Ascending aorta (tissue), 2 donors: ENCODE measurements around the gene EIF4G3. TPM values are rescaled to one million over a fixed set of nuclear protein-coding genes. Genes with fewer than 3 reads are reported as not detected.
"Not testable (repeated sequence)": the region's sequence is repeated elsewhere in the genome, so short reads cannot be mapped to it uniquely, and the experiment has no call there.

Experiments
- DNase-seq, 2 donors: peaks; one replicate each; pipeline ENCODE4 v3.0.0-alpha.2; 2019; ENCODE audit warnings: low spot score in 2 of 2
- H3K27ac ChIP-seq, 2 donors: fragments of 200-600 bp; sonication (generic); one replicate each; pipeline ENCODE4 v1.5.1; 2016 to 2017; ENCODE audit warnings: mild to moderate bottlenecking in 1 of 2
- H3K27me3 ChIP-seq: fragments of 200-600 bp; sonication (generic); one replicate; pipeline ENCODE4 v1.5.1; 2017
- H3K36me3 ChIP-seq, 2 donors: fragments of 200-600 bp; sonication (generic); one replicate each; pipeline ENCODE4 v1.5.1; 2016
- H3K4me1 ChIP-seq, 2 donors: fragments of 200-600 bp; sonication (generic); one replicate each; pipeline ENCODE4 v1.5.1; 2016 to 2017; ENCODE audit warnings: mild to moderate bottlenecking in 1 of 2
- H3K4me3 ChIP-seq, 2 donors: fragments of 200-600 bp; sonication (generic); one replicate each; pipeline ENCODE4 v1.5.1; 2016 to 2017; ENCODE audit warnings: mild to moderate bottlenecking in 1 of 2
- H3K9me3 ChIP-seq, 2 donors: fragments of 200-600 bp; sonication (generic); one replicate each; pipeline ENCODE4 v1.5.1; 2016
- intact Hi-C: fragments of 100-400 bp; cut with DNase I; formaldehyde crosslinking; loops from one replicate; pipeline ENCODE4 v1.15.1; 2023
- total RNA-seq: library from RNA; depleted of rRNA; stranded (reverse); fragments of >200 nt; gene quantifications from one replicate; pipeline ENCODE4 v1.1.0, GENCODE V29; 2016
- TF ChIP-seq, protein P1 (sequence below), 3 experiments: fragments of 200-600 bp in 2 of 3; fragments of 450-650 bp in 1 of 3; sonication (generic) in 2 of 3; IDR thresholded peaks; one replicate each; pipeline ENCODE4 v1.5.1; 2016 to 2019; ENCODE audit warnings: antibody characterized with exemption in 3 of 3, mild to moderate bottlenecking in 1 of 3, moderate library complexity in 1 of 3

Gene EIF4G3
- total RNA-seq, 1 donor from 2014 or later = 33.7 TPM

DNA sequence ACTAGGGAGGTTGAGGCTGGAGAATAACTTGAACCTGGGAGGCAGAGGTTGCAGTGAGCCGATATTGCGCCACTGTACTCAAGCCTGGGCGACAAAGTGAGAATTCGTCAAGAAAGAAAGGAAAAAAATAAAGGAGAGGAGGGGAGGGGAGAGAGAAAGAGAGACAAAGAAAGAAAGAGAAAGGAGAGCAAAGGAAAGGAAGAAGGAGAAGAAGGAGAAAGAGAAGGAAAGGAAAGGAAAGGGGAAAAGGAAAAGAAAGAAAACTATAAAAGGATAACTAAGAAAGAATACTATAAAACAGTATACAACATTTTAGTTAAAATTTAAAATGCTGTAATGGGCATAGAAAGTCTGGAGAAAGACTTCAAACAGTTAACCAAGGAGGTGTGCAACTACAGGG, 33.6 kb downstream of the EIF4G3 start:
- peaks cover 0 to 2% of the 10 kb centered on the region in 2 donors for H3K36me3 ChIP-seq
- DNase-seq = no peak
- H3K9me3 ChIP-seq = no peaks in the 10 kb centered on the region
- intact Hi-C loops = no loop called here
- H3K27me3 ChIP-seq = no peaks in the 10 kb centered on the region
- TF ChIP-seq, protein P1, sequence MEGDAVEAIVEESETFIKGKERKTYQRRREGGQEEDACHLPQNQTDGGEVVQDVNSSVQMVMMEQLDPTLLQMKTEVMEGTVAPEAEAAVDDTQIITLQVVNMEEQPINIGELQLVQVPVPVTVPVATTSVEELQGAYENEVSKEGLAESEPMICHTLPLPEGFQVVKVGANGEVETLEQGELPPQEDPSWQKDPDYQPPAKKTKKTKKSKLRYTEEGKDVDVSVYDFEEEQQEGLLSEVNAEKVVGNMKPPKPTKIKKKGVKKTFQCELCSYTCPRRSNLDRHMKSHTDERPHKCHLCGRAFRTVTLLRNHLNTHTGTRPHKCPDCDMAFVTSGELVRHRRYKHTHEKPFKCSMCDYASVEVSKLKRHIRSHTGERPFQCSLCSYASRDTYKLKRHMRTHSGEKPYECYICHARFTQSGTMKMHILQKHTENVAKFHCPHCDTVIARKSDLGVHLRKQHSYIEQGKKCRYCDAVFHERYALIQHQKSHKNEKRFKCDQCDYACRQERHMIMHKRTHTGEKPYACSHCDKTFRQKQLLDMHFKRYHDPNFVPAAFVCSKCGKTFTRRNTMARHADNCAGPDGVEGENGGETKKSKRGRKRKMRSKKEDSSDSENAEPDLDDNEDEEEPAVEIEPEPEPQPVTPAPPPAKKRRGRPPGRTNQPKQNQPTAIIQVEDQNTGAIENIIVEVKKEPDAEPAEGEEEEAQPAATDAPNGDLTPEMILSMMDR (IDR thresholded peaks at IDR 0.05) = no peak
- no peak overlapping the region for H3K4me3 ChIP-seq
- H3K4me1 ChIP-seq = no peaks in the 10 kb centered on the region
- H3K27ac ChIP-seq = no peak overlapping the region

DNA sequence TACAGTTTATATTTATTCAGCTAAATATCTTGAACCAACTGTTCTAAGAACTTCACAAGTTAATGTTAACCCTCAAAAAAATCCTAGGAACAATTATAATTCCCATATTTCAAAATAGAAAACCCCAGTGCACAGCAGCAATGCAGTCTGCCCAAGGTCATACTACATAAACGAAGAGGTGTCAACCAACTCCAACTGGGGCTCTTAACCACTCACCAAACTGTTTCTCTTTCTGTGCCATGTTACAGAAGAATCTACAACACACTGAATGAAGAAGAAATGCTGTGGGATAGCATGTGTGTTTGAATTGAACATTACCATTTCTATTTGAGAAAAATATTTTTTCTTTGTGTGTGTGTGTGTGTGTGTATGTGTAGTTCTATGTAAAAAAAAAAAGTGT, 35.7 kb downstream of the EIF4G3 start:
- TF ChIP-seq, protein P1 (IDR thresholded peaks at IDR 0.05) = no peak
- Histone ChIP-seq H3K4me1 (no peaks in the 10 kb centered on the region), H3K4me3 (no peak overlapping the region), H3K9me3 (no peaks in the 10 kb centered on the region), H3K27me3 (no peaks in the 10 kb centered on the region), H3K27ac (no peak overlapping the region), H3K36me3 (peaks cover 0 to 5% of the 10 kb centered on the region in 2 donors)
- no peak for DNase-seq
- intact Hi-C loops = no loop called here

DNA sequence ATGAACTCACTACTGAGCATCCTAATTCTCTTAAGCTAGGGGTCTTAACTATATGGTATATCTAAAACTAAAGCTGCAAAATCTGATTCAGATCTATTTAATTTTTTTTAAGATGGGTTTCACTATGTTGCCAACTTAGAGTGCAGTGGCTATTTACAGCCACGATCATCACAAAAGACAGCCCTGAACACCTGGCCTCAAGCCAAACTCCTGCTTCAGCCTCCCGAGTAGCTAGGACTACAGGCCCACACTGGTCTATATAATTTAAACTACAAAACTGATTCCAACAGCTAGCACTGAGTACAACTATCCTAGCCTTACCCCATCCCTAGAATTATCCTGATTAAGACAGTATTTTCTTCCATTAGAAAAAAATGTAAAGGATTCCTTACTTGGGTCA, 37.1 kb downstream of the EIF4G3 start:
- TF ChIP-seq, protein P1 (IDR thresholded peaks at IDR 0.05) = no peak
- no peak overlapping the region for H3K4me3 ChIP-seq
- intact Hi-C loops = no loop called here
- H3K4me1 ChIP-seq = no peaks in the 10 kb centered on the region
- DNase-seq = no peak
- no peak overlapping the region for H3K27ac ChIP-seq
- no peaks in the 10 kb centered on the region for H3K9me3 ChIP-seq
- peaks cover 0 to 6% of the 10 kb centered on the region in 2 donors for H3K36me3 ChIP-seq
- H3K27me3 ChIP-seq = no peaks in the 10 kb centered on the region

DNA sequence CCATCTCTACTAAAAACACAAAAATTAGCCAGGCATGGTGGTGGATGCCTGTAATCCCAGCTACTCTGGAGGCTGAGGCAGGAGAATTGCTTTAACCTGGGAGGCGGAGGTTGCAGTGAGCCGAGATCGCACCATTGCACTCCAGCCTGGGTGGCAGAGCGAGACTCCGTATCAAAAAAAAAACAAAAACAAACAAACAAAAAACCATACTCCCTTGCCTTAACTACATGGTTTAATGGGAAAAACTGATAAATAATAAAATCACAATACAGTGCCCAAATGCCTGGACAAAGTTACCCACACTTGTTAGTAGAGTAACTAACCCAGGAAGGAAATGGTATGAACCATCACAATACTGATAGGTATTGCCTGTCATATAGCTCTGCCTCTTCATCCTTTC, 40.4 kb downstream of the EIF4G3 start:
- H3K4me3 ChIP-seq, H3K9me3 ChIP-seq, DNase-seq, H3K4me1 ChIP-seq, intact Hi-C loops, H3K27me3 ChIP-seq, H3K27ac ChIP-seq: not testable (repeated sequence)
- H3K36me3 ChIP-seq = peaks cover 0 to 14% of the 10 kb centered on the region in 2 donors

DNA sequence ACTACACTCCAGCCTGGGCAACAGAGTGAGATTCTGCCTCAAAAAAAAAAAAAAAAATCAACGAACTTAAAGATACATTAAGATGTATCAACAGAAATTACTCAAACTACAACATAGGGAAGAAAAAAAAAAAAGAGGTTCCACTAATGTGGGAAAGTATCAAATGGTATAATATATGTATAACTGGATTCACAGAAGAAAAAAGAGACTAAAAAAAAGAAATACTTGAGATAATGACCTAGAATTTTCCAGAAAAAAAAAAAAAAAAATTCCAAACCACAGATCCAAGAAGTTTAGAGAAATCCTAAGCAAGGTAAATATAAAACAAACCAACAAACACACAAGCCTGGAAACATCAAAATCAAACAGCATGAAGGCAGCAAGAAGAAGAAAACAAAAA, 45.5 kb downstream of the EIF4G3 start:
- Histone ChIP-seq H3K9me3 (no peaks in the 10 kb centered on the region), H3K27me3 (no peaks in the 10 kb centered on the region), H3K4me3 (no peak overlapping the region), H3K4me1 (no peaks in the 10 kb centered on the region), H3K27ac (no peak overlapping the region), H3K36me3 (peaks cover 0 to 9% of the 10 kb centered on the region in 2 donors)
- intact Hi-C loops = no loop called here
- TF ChIP-seq, protein P1 (IDR thresholded peaks at IDR 0.05) = no peak
- no peak for DNase-seq

DNA sequence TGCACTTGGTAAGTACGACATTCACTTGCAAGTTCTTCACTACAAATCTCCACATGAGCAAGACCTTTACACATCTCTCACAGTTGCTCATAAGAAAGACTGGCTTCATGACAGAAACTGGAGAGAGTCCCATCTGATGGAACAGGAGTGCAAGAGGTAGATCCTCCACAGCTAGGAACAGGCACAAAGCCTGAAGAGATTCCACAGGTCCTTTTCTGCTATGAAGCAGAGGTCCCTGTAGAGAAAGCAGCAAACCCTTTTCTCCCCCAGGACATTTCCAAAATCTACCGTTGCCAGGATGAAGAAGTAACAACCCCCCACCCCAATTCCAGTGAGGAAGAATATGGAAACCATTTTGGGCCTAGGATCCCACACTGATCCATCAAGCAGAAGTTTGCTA, 47.3 kb downstream of the EIF4G3 start:
- H3K27ac ChIP-seq = no peak overlapping the region
- no peaks in the 10 kb centered on the region for H3K27me3 ChIP-seq
- H3K4me3 ChIP-seq = no peak overlapping the region
- TF ChIP-seq, protein P1 (IDR thresholded peaks at IDR 0.05) = no peak
- H3K36me3 ChIP-seq = peaks cover 0 to 9% of the 10 kb centered on the region in 2 donors
- intact Hi-C loops = no loop called here
- H3K4me1 ChIP-seq = no peaks in the 10 kb centered on the region
- no peaks in the 10 kb centered on the region for H3K9me3 ChIP-seq
- DNase-seq = no peak
